B cell (primary cell): ENCODE results near the gene SPEG. TPM values are rescaled to one million over a fixed set of nuclear protein-coding genes. Genes with fewer than 3 reads are reported as not detected.

ENCODE experiments used
- ATAC-seq: fragments of 200-7000 bp; cut with Tn5 transposase; one replicate; pipeline ENCODE4 v1.10.0; 2021; ENCODE audit warnings: low read depth, mild to moderate bottlenecking, moderate number of reproducible peaks, moderate library complexity
- CTCF ChIA-PET: fragments of 350-600 bp; sonication (Branson Sonifier 250); formaldehyde crosslinking; loops from one replicate; lab custom pipeline; 2021; ENCODE audit warnings: antibody characterized with exemption, inconsistent platforms; lab: Charles Lee
- POLR2A ChIA-PET: fragments of 350-600 bp; sonication (Branson Sonifier 250); formaldehyde crosslinking; loops from one replicate; lab custom pipeline; 2021; ENCODE audit warnings: antibody characterized with exemption; lab: Charles Lee
- DNase-seq: peaks from one replicate; pipeline ENCODE4 v3.0.0; 2013
- H2AFZ ChIP-seq: 2 replicates; pipeline ENCODE4 v1.6.1; 2012; ENCODE audit warnings: mild to moderate bottlenecking, low read depth, low read length; ENCODE audit not compliant: insufficient read depth, poor library complexity, severe bottlenecking
- H3K27ac ChIP-seq, 2 donors: 1 replicate in 1 of 2; 2 replicates in 1 of 2; pipeline ENCODE4 v1.5.1; 2012 to 2013; ENCODE audit warnings: low read length in 2 of 2, mild to moderate bottlenecking in 2 of 2, moderate library complexity in 1 of 2
- H3K27me3 ChIP-seq, 4 experiments: fragments of 200-600 bp in 1 of 4; sonication (generic) in 1 of 4; replicated peaks in 1 of 4; 1 replicate in 2 of 4; 2 replicates in 2 of 4; pipeline versions ENCODE4 v1.6.1 to v1.7.0; 2013 to 2016; ENCODE audit warnings: low read length in 3 of 4, mild to moderate bottlenecking in 2 of 4, mixed read lengths in 1 of 4, moderate library complexity in 1 of 4; ENCODE audit not compliant: insufficient read depth in 4 of 4, control insufficient read depth in 3 of 4; ENCODE audit errors: control extremely low read depth in 1 of 4
- H3K36me3 ChIP-seq, 2 experiments: replicated peaks in 1 of 2; 1 replicate in 1 of 2; 2 replicates in 1 of 2; pipeline versions ENCODE4 v1.6.1 to v1.7.1; 2013; ENCODE audit warnings: low read length in 1 of 2; ENCODE audit not compliant: insufficient read depth in 2 of 2, control insufficient read depth in 1 of 2; ENCODE audit errors: control extremely low read depth in 1 of 2, extremely low read depth in 1 of 2
- H3K4me1 ChIP-seq, 2 donors: fragments of 200-600 bp in 1 of 2; sonication (generic) in 1 of 2; 1 replicate in 1 of 2; 2 replicates in 1 of 2; pipeline versions ENCODE4 v1.5.1 to v1.6.1; 2013 to 2017; ENCODE audit warnings: low read length in 2 of 2; ENCODE audit not compliant: control insufficient read depth in 2 of 2, insufficient read depth in 2 of 2
- H3K4me2 ChIP-seq: replicated peaks from 2 replicates; pipeline ENCODE3; 2012; ENCODE audit warnings: mild to moderate bottlenecking, low read depth, low read length; ENCODE audit not compliant: poor library complexity, severe bottlenecking
- H3K4me3 ChIP-seq, 5 experiments: fragments of 200-600 bp in 1 of 5; sonication (generic) in 1 of 5; 1 replicate in 3 of 5; 2 replicates in 2 of 5; pipeline versions ENCODE4 v1.5.1 to v1.7.0; 2011 to 2016; ENCODE audit warnings: low read length in 4 of 5, mild to moderate bottlenecking in 4 of 5, low read depth in 2 of 5, control low read depth in 1 of 5, moderate library complexity in 1 of 5; ENCODE audit not compliant: insufficient read depth in 1 of 5; ENCODE audit errors: control extremely low read depth in 1 of 5, extremely low read depth in 1 of 5
- H3K79me2 ChIP-seq: fragments of 200-600 bp; sonication (generic); one replicate; pipeline ENCODE4 v1.6.0; 2016; ENCODE audit warnings: low read length; ENCODE audit not compliant: control insufficient read depth, insufficient read depth
- H3K9ac ChIP-seq: fragments of 200-600 bp; sonication (generic); 2 replicates; pipeline ENCODE4 v1.6.1; 2017; ENCODE audit warnings: mild to moderate bottlenecking, low read length, moderate library complexity
- H3K9me3 ChIP-seq, 3 donors: one replicate each; pipeline versions ENCODE4 v1.6.1 to v1.7.1; 2013; ENCODE audit warnings: low read length in 2 of 3; ENCODE audit not compliant: control insufficient read depth in 2 of 3, insufficient read depth in 1 of 3; ENCODE audit errors: control extremely low read depth in 1 of 3
- H4K20me1 ChIP-seq: 2 replicates; pipeline ENCODE4 v1.6.0; 2012; ENCODE audit warnings: mild to moderate bottlenecking, low read length; ENCODE audit not compliant: insufficient read depth, control insufficient read depth, poor library complexity, severe bottlenecking
- H3K27ac Mint-ChIP-seq: one replicate; pipeline ENCODE4 v1.8.0; 2021; ENCODE audit warnings: mixed read lengths
- H3K27me3 Mint-ChIP-seq: one replicate; pipeline ENCODE4 v1.8.0; 2021; ENCODE audit warnings: mixed read lengths
- H3K4me1 Mint-ChIP-seq: one replicate; pipeline ENCODE4 v1.8.0; 2021; ENCODE audit warnings: mixed read lengths
- H3K4me3 Mint-ChIP-seq: one replicate; pipeline ENCODE4 v1.8.0; 2021; ENCODE audit warnings: mixed read lengths
- H3K9me3 Mint-ChIP-seq: one replicate; pipeline ENCODE4 v1.8.0; 2022; ENCODE audit warnings: mixed read lengths; ENCODE audit not compliant: insufficient read depth
- CTCF ChIP-seq: fragments of 200-600 bp; IDR thresholded peaks from one replicate; pipeline ENCODE4 v1.8.0; 2022; ENCODE audit warnings: antibody characterized with exemption, mild to moderate bottlenecking
- EZH2 ChIP-seq: IDR thresholded peaks from 2 replicates; pipeline ENCODE4 v1.6.1; 2012; ENCODE audit warnings: borderline replicate concordance, low read depth, mild to moderate bottlenecking, moderate library complexity, low read length; ENCODE audit not compliant: insufficient read depth, poor library complexity, severe bottlenecking
- WGBS: methylation state at CpG from one replicate; pipeline ENCODE4 v1.1.5; 2013; ENCODE audit warnings: missing lambda C conversion rate; ENCODE audit not compliant: insufficient coverage; 5-methylcytosine and 5-hydroxymethylcytosine counted together
- intact Hi-C: fragments of 100-400 bp; cut with micrococcal nuclease; formaldehyde crosslinking; loops from one replicate; pipeline ENCODE4 v1.10.0; 2022
- polyA plus RNA-seq: library from polyadenylated mRNA; depleted of rRNA; stranded (reverse); fragments of >200 nt; gene quantifications from 2 replicates; pipeline ENCODE4 v1.2.3, GENCODE V29; 2012
- total RNA-seq, 2 donors: library from RNA; stranded (reverse); fragments of 120-200 nt in 1 of 2; gene quantifications; 1 replicate in 1 of 2; 2 replicates in 1 of 2; pipeline versions ENCODE4 v1.2.3 to v1.2.4, GENCODE V29; 2013 to 2022

SPEG gene
- total and polyA plus RNA-seq, 2 donors (not counting 1 experiment from before 2014, with no cell fraction given) = 0.03 to 0.74 TPM

- Histone ChIP-seq H3K36me3 (no peaks in the 10 kb centered on the region), H2AFZ (no peak overlapping the region), H3K27ac (no peak overlapping the region), H4K20me1 (no peaks in the 10 kb centered on the region), H3K9me3 (no peaks in the 10 kb centered on the region), H3K9ac (no peak overlapping the region), H3K4me2 (no peak overlapping the region), H3K4me1 (peaks cover 0 to 10% of the 10 kb centered on the region in 2 donors), H3K27me3 (peaks cover 0 to 30% (median 13%) of the 10 kb centered on the region in 4 experiments), H3K79me2 (no peaks in the 10 kb centered on the region), H3K4me3 (no peak overlapping the region)
- CTCF ChIA-PET = no interaction called here
- Mint-ChIP-seq H3K27ac (no peak overlapping the region), H3K4me1 (peaks cover 4% of the 10 kb centered on the region), H3K27me3 (peaks cover 55% of the 10 kb centered on the region), H3K4me3 (no peak overlapping the region), H3K9me3 (no peaks in the 10 kb centered on the region)
- no peak for TF ChIP-seq CTCF
- no peak for TF ChIP-seq EZH2
- intact Hi-C loops = no loop called here
- POLR2A ChIA-PET = no interaction called here
- ATAC-seq (no peak), DNase-seq (no peak)
- 93% methylated on average over 3 of the region's 5 CpGs for WGBS
Measured at GRCh38 chr2:219449609-219450008, 15.0 kb downstream of the SPEG start.

GRCh38 chr2:219451661-219452360 is 17.2 kb downstream of the SPEG start:
- Mint-ChIP-seq H3K27me3 (peaks cover 49% of the 10 kb centered on the region), H3K27ac (no peak overlapping the region), H3K4me3 (no peak overlapping the region), H3K9me3 (no peaks in the 10 kb centered on the region), H3K4me1 (peaks cover 4% of the 10 kb centered on the region)
- 90% methylated on average over 18 of the region's 18 CpGs for WGBS
- intact Hi-C loops = no loop called here
- Histone ChIP-seq H3K9me3 (no peaks in the 10 kb centered on the region), H3K79me2 (no peaks in the 10 kb centered on the region), H3K27me3 (peaks cover 0 to 34% (median 11%) of the 10 kb centered on the region in 4 experiments), H3K36me3 (no peaks in the 10 kb centered on the region), H3K4me1 (peaks cover 0 to 10% of the 10 kb centered on the region in 2 donors), H3K4me2 (no peak overlapping the region), H3K27ac (no peak overlapping the region), H3K4me3 (no peak overlapping the region), H4K20me1 (no peaks in the 10 kb centered on the region), H2AFZ (no peak overlapping the region), H3K9ac (no peak overlapping the region)
- TF ChIP-seq EZH2 (no peak), CTCF (no peak)
- DNase-seq (no peak), ATAC-seq (no peak)
- ChIA-PET CTCF (no interaction called here), POLR2A (no interaction called here)
